HepG2 (cell line): ENCODE measurements around the gene IRAK2.

Experiments used
- CBX5 ChIP-seq: sonication (generic); formaldehyde crosslinking; IDR thresholded peaks from 2 replicates; pipeline ENCODE4 v1.4.0; 2020; ENCODE audit warnings: missing genetic modification reagents, borderline replicate concordance
- ETS1 ChIP-seq: sonication (generic); formaldehyde crosslinking; IDR thresholded peaks from 2 replicates; pipeline ENCODE4 v1.4.0; 2020; ENCODE audit warnings: missing genetic modification reagents
- FOXJ3 ChIP-seq: sonication (generic); formaldehyde crosslinking; IDR thresholded peaks from 2 replicates; pipeline ENCODE4 v1.4.0; 2020; ENCODE audit warnings: missing genetic modification reagents, mild to moderate bottlenecking, borderline replicate concordance
- MAX ChIP-seq: IDR thresholded peaks from 2 replicates; pipeline ENCODE4 v1.6.1; 2012; ENCODE audit warnings: inconsistent platforms

- no peak for TF ChIP-seq ETS1
- TF ChIP-seq MAX: no peak
- no peak for TF ChIP-seq FOXJ3 (CRISPR knock-in tag)
- no peak for TF ChIP-seq CBX5
Measured at GRCh38 chr3:10289077-10289476, 124.4 kb downstream of the IRAK2 start.
